Ammon's horn (tissue), 1 donor: Measurements from ENCODE around the gene NCAPD3.

ENCODE experiments used
- DNase-seq: peaks from one replicate; pipeline ENCODE4 v3.0.0-alpha.2; 2016; ENCODE audit warnings: low spot score

The NCAPD3 gene

GRCh38 chr11:134159652-134160051, 64.1 kb downstream of the NCAPD3 start:
- DNase-seq, result no peak

- DNase-seq, result no peak
These were observed 65.7 kb downstream of the NCAPD3 start for GRCh38 chr11:134158023-134158422.

GRCh38 chr11:134157451-134157850, 66.3 kb downstream of the NCAPD3 start:
- DNase-seq, result no peak

GRCh38 chr11:134155946-134156865, 67.6 kb downstream of the NCAPD3 start:
- no peak for DNase-seq

- no peak for DNase-seq
These were observed 68.3 kb downstream of the NCAPD3 start for GRCh38 chr11:134155456-134155855.

- DNase-seq, result no peak
These were observed 69.3 kb downstream of the NCAPD3 start for GRCh38 chr11:134154441-134154840.

GRCh38 chr11:134153147-134153905, 70.4 kb downstream of the NCAPD3 start:
- DNase-seq, result no peak

GRCh38 chr11:134152696-134153095, 71.1 kb downstream of the NCAPD3 start:
- DNase-seq, result no peak

GRCh38 chr11:134151083-134151747, 72.6 kb downstream of the NCAPD3 start:
- DNase-seq, result no peak

- peak; percentile 68 for DNase-seq
These were observed 73.4 kb downstream of the NCAPD3 start for GRCh38 chr11:134150195-134150903.

GRCh38 chr11:134149371-134149770, 74.4 kb downstream of the NCAPD3 start:
- DNase-seq, result peak; percentile 47

- no peak for DNase-seq
These were observed 77.2 kb downstream of the NCAPD3 start for GRCh38 chr11:134146598-134146997.

GRCh38 chr11:134145715-134146114, 78.1 kb downstream of the NCAPD3 start:
- DNase-seq, result no peak

GRCh38 chr11:134144744-134145143, 79.0 kb downstream of the NCAPD3 start:
- DNase-seq, result no peak

GRCh38 chr11:134143801-134144200, 80.0 kb downstream of the NCAPD3 start:
- DNase-seq, result no peak

GRCh38 chr11:134142536-134142935, 81.2 kb downstream of the NCAPD3 start:
- DNase-seq, result no peak

- DNase-seq, result no peak
These were observed 82.7 kb downstream of the NCAPD3 start for GRCh38 chr11:134140961-134141490.

GRCh38 chr11:134139873-134140331, 83.9 kb downstream of the NCAPD3 start:
- peak; percentile 95 for DNase-seq

GRCh38 chr11:134139303-134139872, 84.4 kb downstream of the NCAPD3 start:
- no peak for DNase-seq

- DNase-seq, result no peak
These were observed 85.4 kb downstream of the NCAPD3 start for GRCh38 chr11:134138376-134138775.

- DNase-seq, result no peak
These were observed 89.6 kb downstream of the NCAPD3 start for GRCh38 chr11:134134167-134134566.
